OCI-LY7 (cell line): ENCODE results near the gene RITA1.

ENCODE experiments used
- EZH2phosphoT487 ChIP-seq: fragments of 200-600 bp; sonication (generic); IDR thresholded peaks from 2 replicates; pipeline ENCODE4 v1.6.1; 2018; ENCODE audit warnings: low read depth, borderline replicate concordance, mild to moderate bottlenecking, mixed run types, antibody characterized with exemption, low read length, moderate library complexity, mixed read lengths
- TF ChIP-seq, protein P1 (sequence below): fragments of 200-600 bp; sonication (generic); conservative IDR thresholded peaks from 2 replicates; pipeline ENCODE4 v1.5.1; 2014; ENCODE audit warnings: mild to moderate bottlenecking, antibody characterized with exemption, low read length, moderate library complexity, mixed read lengths

DNA sequence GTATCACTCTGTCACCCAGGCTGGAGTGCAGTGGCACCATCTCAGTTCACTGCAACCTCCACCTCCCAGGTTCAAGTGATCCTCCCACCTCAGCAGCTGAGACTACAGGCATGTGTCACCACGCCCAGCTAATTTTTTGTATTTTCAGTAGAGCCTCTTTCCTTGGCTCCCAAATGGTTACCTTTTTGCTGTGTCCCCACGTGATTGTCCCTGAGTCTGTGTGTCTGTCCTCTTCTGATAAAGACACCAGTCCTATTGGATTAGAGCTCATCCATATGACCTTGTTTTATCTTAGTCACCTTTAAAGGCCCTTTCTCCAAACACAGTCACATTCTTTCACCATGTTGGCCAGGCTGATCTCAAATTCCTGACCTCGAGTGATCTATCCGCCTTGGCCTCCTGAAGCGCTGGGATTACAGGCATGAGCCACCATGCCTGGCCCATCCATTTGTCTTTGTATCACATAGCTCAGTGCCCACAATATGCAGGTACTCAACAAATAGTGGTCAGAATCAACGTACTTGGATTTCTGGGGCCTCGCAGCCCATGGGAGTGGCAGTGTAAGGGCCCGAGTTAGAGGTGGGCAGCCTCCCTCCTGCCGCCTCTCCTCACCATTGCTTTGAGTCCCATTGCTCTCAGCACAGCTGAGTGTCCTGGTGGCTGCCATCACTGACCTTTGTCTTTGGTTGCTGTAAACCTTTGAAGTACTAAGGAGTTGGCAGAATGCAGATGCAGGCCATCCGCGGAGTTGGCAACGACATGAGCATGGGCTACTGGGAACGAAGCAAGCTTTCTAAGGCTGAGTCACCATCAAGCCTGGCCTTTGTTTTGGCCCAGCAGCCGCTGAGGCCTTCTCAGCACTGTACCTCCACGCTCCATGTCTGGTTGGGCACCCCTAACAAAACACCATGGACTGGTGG is 45.1 kb downstream of the RITA1 start:
- TF ChIP-seq, protein P1, sequence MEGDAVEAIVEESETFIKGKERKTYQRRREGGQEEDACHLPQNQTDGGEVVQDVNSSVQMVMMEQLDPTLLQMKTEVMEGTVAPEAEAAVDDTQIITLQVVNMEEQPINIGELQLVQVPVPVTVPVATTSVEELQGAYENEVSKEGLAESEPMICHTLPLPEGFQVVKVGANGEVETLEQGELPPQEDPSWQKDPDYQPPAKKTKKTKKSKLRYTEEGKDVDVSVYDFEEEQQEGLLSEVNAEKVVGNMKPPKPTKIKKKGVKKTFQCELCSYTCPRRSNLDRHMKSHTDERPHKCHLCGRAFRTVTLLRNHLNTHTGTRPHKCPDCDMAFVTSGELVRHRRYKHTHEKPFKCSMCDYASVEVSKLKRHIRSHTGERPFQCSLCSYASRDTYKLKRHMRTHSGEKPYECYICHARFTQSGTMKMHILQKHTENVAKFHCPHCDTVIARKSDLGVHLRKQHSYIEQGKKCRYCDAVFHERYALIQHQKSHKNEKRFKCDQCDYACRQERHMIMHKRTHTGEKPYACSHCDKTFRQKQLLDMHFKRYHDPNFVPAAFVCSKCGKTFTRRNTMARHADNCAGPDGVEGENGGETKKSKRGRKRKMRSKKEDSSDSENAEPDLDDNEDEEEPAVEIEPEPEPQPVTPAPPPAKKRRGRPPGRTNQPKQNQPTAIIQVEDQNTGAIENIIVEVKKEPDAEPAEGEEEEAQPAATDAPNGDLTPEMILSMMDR, result no peak
- no peak for TF ChIP-seq EZH2phosphoT487
